NCI-H460 (cell line): ENCODE measurements around the gene EGFLAM. TPM values are rescaled to one million over a fixed set of nuclear protein-coding genes. Genes with fewer than 3 reads are reported as not detected.
A peak's percentile ranks its signal among the peaks of the same experiment; 100 is the strongest.

Source experiments
- DNase-seq: peaks from one replicate; pipeline ENCODE4 v3.0.0-alpha.2; 2016; ENCODE audit warnings: low read depth; ENCODE audit errors: extremely low read depth
- total RNA-seq: library from RNA; depleted of rRNA; stranded (reverse); fragments of >200 nt; shearing (Covaris generic); gene quantifications from 2 replicates; pipeline ENCODE4 v1.2.3, GENCODE V29; 2014

Gene EGFLAM
- total RNA-seq, 1 experiment from 2014 or later, result 58.8 TPM

GRCh38 chr5:38466424-38467189 lies 208.2 kb downstream of the EGFLAM start:
- DNase-seq, result peak; percentile 100

- peak; percentile 27 for DNase-seq
Measured at GRCh38 chr5:38467353-38468040, 209.1 kb downstream of the EGFLAM start.

GRCh38 chr5:38468202-38468673 lies 209.9 kb downstream of the EGFLAM start:
- peak; percentile 68 for DNase-seq

GRCh38 chr5:38468978-38469706 lies 210.8 kb downstream of the EGFLAM start:
- DNase-seq, result no peak

- DNase-seq, result no peak
Measured at GRCh38 chr5:38469707-38470267, 211.4 kb downstream of the EGFLAM start.

- DNase-seq, result no peak
Measured at GRCh38 chr5:38471709-38472108, 213.3 kb downstream of the EGFLAM start.

GRCh38 chr5:38472541-38472940 lies 214.2 kb downstream of the EGFLAM start:
- DNase-seq, result no peak

GRCh38 chr5:38473008-38473407 lies 214.6 kb downstream of the EGFLAM start:
- no peak for DNase-seq

- no peak for DNase-seq
Measured at GRCh38 chr5:38478166-38478565, 219.8 kb downstream of the EGFLAM start.

GRCh38 chr5:38478878-38479277 lies 220.5 kb downstream of the EGFLAM start:
- DNase-seq, result no peak

GRCh38 chr5:38479315-38479904 lies 221.1 kb downstream of the EGFLAM start:
- DNase-seq, result no peak

GRCh38 chr5:38483805-38484398 lies 225.5 kb downstream of the EGFLAM start:
- DNase-seq, result no peak

- DNase-seq, result no peak
Measured at GRCh38 chr5:38494175-38494574, 235.8 kb downstream of the EGFLAM start.

- no peak for DNase-seq
Measured at GRCh38 chr5:38494763-38495162, 236.4 kb downstream of the EGFLAM start.

- DNase-seq, result peak; percentile 15
Measured at GRCh38 chr5:38497946-38498345, 239.6 kb downstream of the EGFLAM start.

- no peak for DNase-seq
Measured at GRCh38 chr5:38500573-38501260, 242.4 kb downstream of the EGFLAM start.

GRCh38 chr5:38506302-38506701 lies 247.9 kb downstream of the EGFLAM start:
- DNase-seq, result no peak

- no peak for DNase-seq
Measured at GRCh38 chr5:38509185-38509584, 250.8 kb downstream of the EGFLAM start.
